RCC 7860 (cell line): ENCODE results near the gene ACOX2.

Experiments
- DNase-seq: peaks from one replicate; pipeline ENCODE4 v3.0.0-alpha.2; 2015; ENCODE audit warnings: low spot score
- FAIRE-seq: peaks from 2 replicates; lab custom pipeline; 2012; peaks lifted over from hg19 to GRCh38; lab: Jason Lieb, UNC

Gene ACOX2

DNA sequence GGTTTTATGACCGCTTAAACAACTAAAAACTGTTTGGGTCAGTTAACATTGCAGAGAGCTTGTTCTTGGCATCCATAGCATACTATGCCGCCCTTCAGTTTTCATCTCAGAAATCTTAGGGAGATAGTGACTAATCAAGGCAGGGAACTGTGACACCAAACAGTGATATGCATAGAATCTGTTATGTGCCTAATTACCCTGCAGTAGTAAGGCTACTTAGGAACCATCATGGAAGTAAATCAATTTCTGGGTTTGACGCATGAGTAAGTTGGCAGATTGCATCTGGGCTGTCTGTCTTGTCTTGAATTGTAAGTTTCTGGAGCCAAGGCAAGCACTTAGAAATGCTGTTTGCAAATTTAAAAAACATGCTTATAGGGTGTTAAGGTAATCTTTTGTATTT lies 22.6 kb downstream of the ACOX2 start:
- DNase-seq (no peak), FAIRE-seq (no peak)

DNA sequence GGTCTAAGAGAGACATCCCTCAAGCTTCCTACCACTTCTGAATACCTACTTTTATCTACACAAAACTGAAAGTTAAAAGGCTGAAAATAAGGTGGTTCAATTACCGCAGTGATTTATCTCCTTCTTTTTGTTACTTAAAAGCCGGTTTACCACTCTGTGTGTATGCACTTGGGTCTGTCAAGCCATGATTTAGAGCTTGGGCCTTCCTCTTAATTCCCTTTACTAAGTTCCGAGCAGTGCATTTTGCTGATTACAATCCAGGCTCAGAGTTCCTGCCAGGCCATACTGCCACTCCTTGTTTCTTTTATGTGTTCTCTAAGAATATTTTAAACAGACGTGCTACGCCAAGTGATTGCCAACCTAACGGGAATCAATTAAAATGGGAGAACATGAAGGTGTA lies 28.6 kb downstream of the ACOX2 start:
- DNase-seq = no peak
- no peak for FAIRE-seq

GRCh38 chr3:58507356-58508078 lies 29.5 kb downstream of the ACOX2 start:
- DNase-seq (no peak), FAIRE-seq (no peak)

DNA sequence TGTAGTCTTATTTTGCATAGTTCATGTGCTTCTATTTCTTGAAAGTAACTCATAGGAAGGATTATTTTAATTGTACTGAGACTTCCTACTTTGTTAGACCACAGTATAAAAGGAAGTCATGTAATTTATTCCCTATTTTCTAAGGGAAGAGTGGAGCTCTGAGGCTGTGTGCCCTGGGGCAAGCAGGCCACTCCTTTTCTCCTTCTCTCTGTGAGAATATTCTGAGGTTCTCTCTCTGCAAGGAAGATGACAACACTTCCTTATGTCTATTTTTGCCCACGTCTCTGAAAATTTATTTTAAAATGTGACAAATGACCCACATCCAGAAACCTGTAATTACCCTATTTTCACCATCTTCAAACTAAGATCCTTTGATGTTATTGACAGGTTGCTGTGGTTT lies 34.1 kb downstream of the ACOX2 start:
- DNase-seq (no peak), FAIRE-seq (no peak)

DNA sequence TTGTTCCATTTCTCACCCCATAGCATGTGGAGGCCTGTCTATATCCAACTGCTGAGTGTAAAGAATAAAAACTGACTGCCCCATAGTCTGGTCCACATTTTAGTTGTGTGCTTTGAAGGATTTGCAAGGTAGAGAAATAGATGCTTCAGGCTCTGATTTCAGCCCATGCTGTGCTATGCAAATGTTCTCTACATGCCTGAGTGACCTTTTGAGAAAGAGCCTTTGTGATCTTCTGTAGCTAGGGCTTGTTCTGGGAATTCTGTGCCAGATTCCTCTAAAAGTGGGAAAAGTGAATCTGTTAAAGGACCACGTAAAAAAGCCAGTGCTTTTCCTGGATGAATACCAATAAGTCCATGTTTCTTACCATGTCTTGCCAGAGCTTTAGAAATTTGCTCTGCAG lies 39.9 kb downstream of the ACOX2 start:
- DNase-seq (no peak), FAIRE-seq (no peak)

GRCh38 chr3:58496206-58496857 lies 40.7 kb downstream of the ACOX2 start:
- FAIRE-seq (no peak), DNase-seq (no peak)

- no peak for DNase-seq
- no peak for FAIRE-seq
Measured at GRCh38 chr3:58495101-58495500, 41.9 kb downstream of the ACOX2 start.

DNA sequence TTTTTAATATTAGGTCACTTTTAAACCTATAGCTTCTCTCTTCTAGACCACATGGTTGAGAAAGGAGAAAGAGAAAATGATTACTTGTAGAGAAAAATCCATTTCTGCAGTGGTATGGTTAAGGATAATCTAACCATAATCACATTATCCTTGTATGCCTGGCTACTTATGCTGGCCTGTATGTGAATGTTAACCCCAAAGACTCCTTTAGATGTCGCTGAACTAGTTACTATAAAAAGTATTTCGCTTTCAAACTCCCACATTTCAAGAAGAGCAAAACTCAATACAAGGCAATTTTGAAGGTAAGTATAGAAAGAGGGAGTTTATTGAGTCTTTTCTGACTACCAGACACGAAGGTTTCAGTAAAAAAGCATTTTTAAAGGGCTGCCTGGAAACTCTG lies 42.9 kb downstream of the ACOX2 start:
- no peak for FAIRE-seq
- no peak for DNase-seq

DNA sequence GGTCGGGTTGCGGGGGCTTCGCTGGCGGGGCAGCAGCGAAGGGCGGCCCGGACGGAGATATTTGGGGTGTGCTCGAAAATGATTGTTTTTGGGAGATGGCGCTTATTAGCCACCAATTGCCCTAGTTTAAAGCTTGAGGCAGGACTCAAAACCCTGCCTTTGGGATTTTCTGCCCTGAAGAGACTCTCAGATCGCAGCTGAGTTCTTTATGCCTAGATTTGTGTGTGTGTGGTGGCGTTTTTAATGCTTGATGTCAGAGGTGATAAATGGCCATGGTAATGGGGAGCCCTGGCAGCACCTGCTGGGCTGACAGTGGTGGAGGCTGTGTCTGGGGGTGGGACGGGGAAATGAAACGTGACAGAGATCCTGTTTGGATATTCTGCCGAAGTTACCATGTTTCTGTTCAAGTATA lies 44.5 kb downstream of the ACOX2 start:
- DNase-seq = no peak
- FAIRE-seq = no peak

- FAIRE-seq = no peak
- DNase-seq = peak; percentile 77
Measured at GRCh38 chr3:58491506-58492402, 45.2 kb downstream of the ACOX2 start, which contains the start of gene KCTD6. TSS of gene KCTD6 (plus strand) at chr3:58492096. CDS start at chr3:58498756, 6,660 bp downstream.

GRCh38 chr3:58490860-58491501 lies 46.0 kb downstream of the ACOX2 start:
- no peak for FAIRE-seq
- DNase-seq = no peak

DNA sequence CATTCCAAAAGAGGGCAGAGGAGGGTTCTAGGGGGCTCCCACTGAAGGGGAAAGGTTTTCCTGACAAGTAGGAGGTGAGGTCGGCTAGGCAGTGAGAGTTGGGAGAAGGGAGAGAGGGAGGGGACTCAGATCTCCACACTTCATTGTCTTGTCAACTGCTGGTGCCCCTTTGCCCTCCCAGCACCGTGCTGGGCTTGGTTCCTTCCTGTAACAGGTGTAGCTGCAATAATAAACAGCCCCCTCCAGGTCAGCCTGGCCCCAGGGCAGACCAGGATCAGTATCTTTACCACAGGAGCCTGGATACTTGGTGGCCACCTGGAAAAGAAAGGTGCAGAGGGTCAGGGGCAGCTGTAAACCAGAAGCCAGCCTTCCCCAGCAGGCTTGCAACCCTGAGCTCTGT lies 48.0 kb downstream of the ACOX2 start:
- DNase-seq = no peak
- FAIRE-seq = no peak

- DNase-seq (peak; percentile 63), FAIRE-seq (peak; percentile 11)
Measured at GRCh38 chr3:58487140-58487886, 49.7 kb downstream of the ACOX2 start.

GRCh38 chr3:58485801-58486435 lies 51.1 kb downstream of the ACOX2 start:
- no peak for FAIRE-seq
- no peak for DNase-seq

DNA sequence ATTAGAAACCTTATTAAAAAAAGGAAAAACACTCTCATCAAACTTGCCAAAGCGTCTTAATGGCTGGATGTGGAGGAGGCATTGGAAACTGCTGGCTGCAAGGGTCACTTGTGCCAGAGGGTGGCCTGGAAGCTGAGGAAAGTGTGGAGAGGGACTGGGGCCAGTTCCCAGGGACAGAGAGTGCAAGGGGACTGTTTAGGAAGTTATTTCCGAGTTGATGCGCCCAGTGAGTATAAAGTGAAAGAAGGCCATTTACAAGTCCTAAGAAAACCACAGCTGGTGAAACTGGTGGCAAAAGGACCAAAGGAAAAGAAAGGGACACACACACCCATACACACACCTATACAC lies 52.3 kb downstream of the ACOX2 start:
- FAIRE-seq (no peak), DNase-seq (no peak)

DNA sequence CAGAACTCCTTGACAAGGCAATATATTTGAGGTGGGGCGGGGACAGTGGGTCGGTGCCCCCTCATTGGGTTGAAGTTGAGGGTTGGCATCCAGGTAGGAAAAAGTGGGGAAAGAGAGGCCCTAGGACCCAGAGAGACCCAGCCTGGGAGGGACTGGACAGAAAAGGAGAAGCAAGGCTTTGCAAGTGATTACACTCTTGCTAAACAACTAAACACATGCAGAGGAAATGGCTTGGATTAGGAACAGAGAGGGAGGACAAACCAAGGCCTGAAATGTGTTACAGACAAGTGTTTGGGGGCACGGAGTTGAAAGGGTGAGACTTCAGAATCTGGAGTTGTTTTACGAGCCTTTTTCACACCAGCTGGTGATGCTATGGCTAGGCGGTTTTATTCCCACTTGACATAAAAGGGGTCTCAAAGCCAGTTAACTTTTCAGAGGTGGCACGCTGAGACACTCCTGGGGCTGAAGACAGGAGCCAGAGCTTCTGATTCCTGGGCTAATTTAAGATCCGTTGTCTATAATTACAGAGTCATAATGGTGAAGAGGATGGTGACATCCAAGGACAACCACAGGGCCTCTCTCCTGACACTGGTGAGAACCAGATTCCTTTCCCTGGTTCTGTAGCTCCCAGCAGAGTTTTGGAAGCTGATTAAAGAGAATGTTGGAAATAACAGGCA lies 52.8 kb downstream of the ACOX2 start:
- DNase-seq = no peak
- no peak for FAIRE-seq

DNA sequence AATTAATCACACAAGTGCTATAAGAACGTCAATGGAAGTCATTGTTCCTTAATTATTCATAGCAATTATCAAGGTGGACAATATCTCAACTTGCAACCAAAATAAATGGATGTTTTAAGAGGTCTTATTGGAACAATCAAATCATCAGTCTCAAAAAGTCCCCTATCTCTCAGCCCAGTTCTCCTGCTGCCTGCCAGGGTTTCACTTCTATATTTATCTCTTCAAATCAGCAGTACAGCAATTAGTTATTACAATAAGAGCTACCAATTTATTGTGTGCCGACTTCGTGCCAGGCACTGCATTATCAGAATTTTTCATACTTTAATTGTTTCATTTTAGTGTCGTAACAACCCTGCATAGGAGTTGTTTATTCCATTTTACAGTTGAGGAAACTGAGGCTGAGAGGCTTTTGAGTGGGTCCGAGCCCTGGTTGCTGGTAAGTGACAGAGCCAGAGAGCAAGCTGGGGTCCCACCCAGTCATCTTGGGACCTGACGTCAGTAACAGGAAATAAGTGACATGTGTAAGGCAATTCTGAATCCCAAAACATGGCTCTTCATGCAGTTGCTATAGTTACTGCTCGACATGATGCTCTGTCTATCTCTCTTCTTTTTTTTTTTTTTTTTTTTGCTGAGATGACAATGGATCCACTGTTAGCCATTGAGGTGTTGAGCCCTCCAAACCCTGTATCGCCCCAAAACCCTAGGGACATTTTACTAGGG lies 53.9 kb downstream of the ACOX2 start:
- no peak for FAIRE-seq
- DNase-seq = no peak

DNA sequence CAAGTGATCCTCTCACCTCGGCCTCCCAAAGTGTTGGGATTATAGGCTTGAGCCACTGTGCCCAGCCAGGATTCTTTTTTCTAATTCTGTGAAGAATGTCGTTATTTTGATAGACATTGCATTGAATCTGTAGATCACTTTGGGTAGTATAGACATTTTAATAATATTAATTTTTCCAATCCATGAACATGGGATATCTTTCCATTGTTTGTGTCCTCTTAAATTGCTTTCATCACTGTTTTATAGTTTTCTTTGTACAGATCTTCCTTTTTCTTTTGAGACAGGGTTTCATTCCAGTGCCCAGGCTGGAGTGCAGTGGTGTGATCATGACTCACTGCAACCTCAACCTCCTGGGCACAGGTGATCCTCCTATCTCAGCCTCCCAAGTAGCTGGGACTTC lies 56.7 kb downstream of the ACOX2 start:
- DNase-seq (no peak), FAIRE-seq (no peak)

- no peak for DNase-seq
- no peak for FAIRE-seq
Measured at GRCh38 chr3:58478781-58479180, 58.2 kb downstream of the ACOX2 start.
